Motor neuron (in vitro differentiated cells): ENCODE results near the gene MDM4. TPM values are rescaled to one million over a fixed set of nuclear protein-coding genes. Genes with fewer than 3 reads are reported as not detected.

Experiments used
- ATAC-seq, 8 experiments: fragments of 200-7000 bp; cut with Tn5 transposase; replicated peaks in 6 of 8; 2 replicates each; pipeline ENCODE4 v1.8.0; 2021; ENCODE audit warnings: mild to moderate bottlenecking in 8 of 8, moderate library complexity in 8 of 8
- H3K27ac ChIP-seq, 2 donors: fragments of 250-450 bp; sonication (Bioruptor Pico); 2 replicates each; pipeline ENCODE4 v1.9.0; 2021; ENCODE audit warnings: antibody characterized with exemption in 2 of 2, mild to moderate bottlenecking in 2 of 2, moderate library complexity in 1 of 2
- H3K4me1 ChIP-seq, 2 donors: fragments of 250-450 bp; sonication (Bioruptor Pico); replicated peaks in 1 of 2; 2 replicates each; pipeline ENCODE4 v1.6.1; 2021; ENCODE audit warnings: antibody characterized with exemption in 2 of 2, mild to moderate bottlenecking in 2 of 2, moderate library complexity in 1 of 2
- H3K4me3 ChIP-seq, 5 donors: fragments of 250-450 bp; sonication (Bioruptor Pico); 2 replicates each; pipeline ENCODE4 v1.9.0; 2021; ENCODE audit warnings: antibody characterized with exemption in 5 of 5, mild to moderate bottlenecking in 5 of 5, moderate library complexity in 4 of 5
- WGBS, 10 experiments: fragments of 450-650 bp; shearing (Covaris generic); methylation state at CpG; one replicate each; pipeline ENCODE4 v1.0.0; 2022; 5-methylcytosine and 5-hydroxymethylcytosine counted together
- in situ Hi-C, 9 experiments: fragments of 400-800 bp; cut with MboI; loops; one replicate each; pipeline ENCODE4 v1.15.0; 2021; ENCODE audit warnings: low sequenced_read_pairs in 9 of 9, low pct_unique_long_range_greater_than_20kb in 2 of 9; ENCODE audit not compliant: unreplicated experiment in 9 of 9
- total RNA-seq, 8 experiments: library from RNA; unstranded; fragments of 300-600 nt; gene quantifications; 2 replicates each; pipeline versions ENCODE4 v1.2.3 to v1.2.4, GENCODE V29; 2022

MDM4 gene
- total RNA-seq, 8 experiments from 2014 or later = 28.7 to 139 (median 40.1) TPM

DNA sequence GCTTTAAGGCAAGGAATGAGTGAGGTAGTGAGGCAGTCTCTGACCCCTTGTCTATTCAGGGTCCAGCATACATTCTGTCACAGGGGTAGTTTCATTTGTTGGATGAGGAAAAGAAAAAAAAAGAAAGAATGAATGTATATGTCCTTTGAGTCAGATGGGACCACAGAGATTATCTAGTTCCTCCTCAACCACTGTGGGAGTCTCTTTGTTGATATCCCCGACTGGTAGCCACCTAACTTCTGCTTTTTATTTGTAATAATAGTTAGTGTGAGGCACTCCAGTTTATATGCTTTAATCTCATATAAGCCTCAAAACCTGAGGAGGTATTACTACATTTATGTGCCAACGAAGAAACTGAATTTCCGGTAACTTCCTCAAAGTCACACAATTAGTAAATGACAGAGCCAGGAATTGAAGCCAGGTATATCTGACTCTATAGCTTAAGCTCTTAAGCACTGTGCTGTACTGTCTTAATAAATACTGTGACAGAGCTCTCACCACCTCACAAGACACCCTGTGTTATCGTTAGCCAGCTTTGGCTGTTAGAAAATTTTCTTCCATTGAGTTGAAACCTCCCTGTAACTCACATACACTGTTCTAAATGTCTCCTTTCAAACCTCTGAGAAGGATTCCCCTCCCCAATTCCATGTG lies 82.2 kb downstream of the MDM4 start:
- 33 to 89% (median 76%) methylated on average over 1 to 4 of the region's 4 CpGs; no CpG with 5 or more reads in 1 of the 10 experiments for WGBS, 10 experiments
- H3K27ac ChIP-seq = no peak overlapping the region
- in situ Hi-C loops = no loop called here
- no peak for ATAC-seq
- H3K4me1 ChIP-seq = peaks cover 11 to 19% of the 10 kb centered on the region in 2 donors
- no peak overlapping the region for H3K4me3 ChIP-seq

GRCh38 chr1:204599098-204599497 lies 82.9 kb downstream of the MDM4 start:
- Histone ChIP-seq H3K4me3 (no peak overlapping the region), H3K27ac (no peak overlapping the region), H3K4me1 (peaks cover 11 to 19% of the 10 kb centered on the region in 2 donors)
- 68 to 94% (median 75%) methylated on average over 2 to 6 of the region's 8 CpGs; no CpG with 5 or more reads in 3 of the 10 experiments for WGBS, 10 experiments
- no peak for ATAC-seq
- in situ Hi-C loops = no loop called here

GRCh38 chr1:204599596-204599995 lies 83.4 kb downstream of the MDM4 start:
- in situ Hi-C loops = no loop called here
- ATAC-seq = no peak

GRCh38 chr1:204600203-204600602 lies 84.0 kb downstream of the MDM4 start:
- 60 to 100% (median 90%) methylated on average over 1 to 4 of the region's 5 CpGs; no CpG with 5 or more reads in 4 of the 10 experiments for WGBS, 10 experiments
- Histone ChIP-seq H3K4me1 (peaks cover 11 to 19% of the 10 kb centered on the region in 2 donors), H3K27ac (no peak overlapping the region), H3K4me3 (no peak overlapping the region)
- in situ Hi-C loops = no loop called here
- no peak for ATAC-seq

More at GRCh38 chr1:204599596-204599995, 83.4 kb downstream of the MDM4 start:
- peaks cover 11 to 19% of the 10 kb centered on the region in 2 donors for H3K4me1 ChIP-seq
- WGBS, 10 experiments = 60 to 99% (median 86%) methylated on average over 1 to 9 of the region's 10 CpGs; no CpG with 5 or more reads in 3 of the 10 experiments
- no peak overlapping the region for H3K4me3 ChIP-seq
- H3K27ac ChIP-seq = no peak overlapping the region

GRCh38 chr1:204600968-204601367 lies 84.8 kb downstream of the MDM4 start:
- ATAC-seq = peak in 1 of 8 experiments; percentile 35
- Histone ChIP-seq H3K4me1 (peaks cover 11 to 19% of the 10 kb centered on the region in 2 donors), H3K4me3 (no peak overlapping the region), H3K27ac (no peak overlapping the region)
- WGBS, 10 experiments = 42 to 100% (median 96%) methylated on average over 1 to 4 of the region's 4 CpGs; no CpG with 5 or more reads in 2 of the 10 experiments
- in situ Hi-C loops = no loop called here

DNA sequence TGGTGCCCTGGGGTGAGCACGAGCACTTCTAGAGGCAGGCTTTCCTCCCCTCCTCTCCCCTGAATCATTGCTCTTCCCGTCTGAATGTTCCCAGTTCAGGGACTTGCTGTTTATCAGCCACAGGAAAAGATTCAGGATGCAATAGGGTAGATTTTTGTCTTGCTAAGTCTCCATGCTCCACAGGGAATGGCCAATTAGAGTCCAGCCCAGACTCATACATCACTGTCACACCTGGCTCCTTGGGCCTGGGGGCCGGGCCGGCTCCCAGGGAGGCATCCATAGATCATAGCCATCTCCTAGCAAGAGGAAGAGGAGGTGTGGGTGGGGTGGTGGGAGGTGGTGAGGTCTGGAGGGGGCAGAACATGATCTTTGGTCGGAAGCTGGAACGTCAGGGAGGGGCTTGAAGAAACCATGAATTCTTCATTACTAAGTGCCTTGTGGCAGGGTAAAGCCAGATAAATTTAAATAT lies 85.9 kb downstream of the MDM4 start:
- in situ Hi-C loops = no loop called here
- Histone ChIP-seq H3K4me1 (peaks cover 11 to 19% of the 10 kb centered on the region in 2 donors), H3K4me3 (no peak overlapping the region), H3K27ac (no peak overlapping the region)
- 0 to 20% (median 0%) methylated on average over 1 to 3 of the region's 6 CpGs; no CpG with 5 or more reads in 3 of the 10 experiments for WGBS, 10 experiments
- ATAC-seq = peak in 7 of 8 experiments; percentile 28 to 94 (median 76)

DNA sequence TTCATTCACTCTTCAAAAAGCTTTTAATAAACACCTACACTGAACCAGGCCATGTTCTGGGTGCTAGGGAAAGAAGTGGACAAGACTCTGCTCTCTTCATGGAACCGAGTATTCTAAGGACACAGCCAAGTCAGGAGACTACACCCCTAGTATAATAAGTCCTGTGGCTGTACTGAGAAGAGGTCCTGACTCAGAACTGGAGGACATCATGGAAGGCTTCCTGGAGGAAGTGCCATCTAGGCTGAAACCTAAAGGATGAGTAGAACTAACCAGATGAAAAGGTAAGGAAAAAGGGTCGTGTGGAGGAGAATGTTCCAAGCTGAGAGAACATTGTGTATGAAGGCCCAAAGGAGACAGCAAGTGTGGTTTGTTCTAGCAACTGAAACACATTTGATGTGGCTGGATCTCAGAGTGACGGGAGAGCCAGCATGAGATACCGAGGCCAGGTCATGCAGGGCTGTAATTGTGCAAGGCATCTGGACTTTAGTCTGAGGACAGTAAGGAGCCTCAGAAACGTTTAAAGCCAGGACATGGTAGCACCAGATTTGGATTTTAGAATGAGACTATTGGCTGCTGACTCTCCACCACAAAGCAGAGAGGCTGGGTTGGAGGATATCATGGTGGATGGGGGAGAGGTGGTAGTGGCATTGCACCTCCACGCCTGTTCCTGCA lies 86.8 kb downstream of the MDM4 start:
- 0 to 82% (median 58%) methylated on average over 2 to 6 of the region's 6 CpGs for WGBS, 10 experiments
- Histone ChIP-seq H3K27ac (no peak overlapping the region), H3K4me3 (no peak overlapping the region), H3K4me1 (peaks cover 11 to 24% of the 10 kb centered on the region in 2 donors)
- in situ Hi-C loops = no loop called here
- no peak for ATAC-seq

DNA sequence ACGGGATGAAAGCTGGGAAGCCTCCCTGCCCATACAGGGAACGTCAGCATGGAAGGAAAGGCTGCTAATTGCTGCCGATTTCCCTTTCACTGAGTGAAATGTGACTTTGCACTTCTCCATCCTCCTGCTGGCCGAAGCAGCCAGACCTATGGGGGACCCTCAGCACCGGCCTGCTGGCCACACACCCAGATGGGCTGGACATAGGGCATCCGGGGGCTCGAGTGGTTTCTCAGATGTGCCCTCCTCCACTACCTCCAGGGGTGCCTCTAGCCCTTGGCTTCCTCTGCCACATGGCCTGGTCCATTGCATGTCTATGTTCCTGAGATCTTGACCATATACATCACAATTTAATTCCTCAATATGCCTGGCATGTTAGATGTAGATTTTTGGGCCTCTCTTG lies 89.6 kb downstream of the MDM4 start:
- Histone ChIP-seq H3K27ac (no peak overlapping the region), H3K4me3 (no peak overlapping the region), H3K4me1 (peaks cover 14 to 25% of the 10 kb centered on the region in 2 donors)
- ATAC-seq = no peak
- in situ Hi-C loops = no loop called here
- 14 to 100% (median 81%) methylated on average over 2 to 6 of the region's 7 CpGs; no CpG with 5 or more reads in 3 of the 10 experiments for WGBS, 10 experiments

Other genes with a start within 250 kb of the MDM4 start
- 10 to 100 TPM; 11.7 to 42.0 (median 24.0) TPM for gene PLEKHA6, start 156.5 kb upstream of the MDM4 start, total RNA-seq
- 10 to 100 TPM; 29.7 to 87.0 (median 55.9) TPM for gene PPP1R15B, start 104.6 kb upstream of the MDM4 start, total RNA-seq
- 10 to 100 TPM in 5 of 8 experiments, 1 to 10 TPM in 3; 4.6 to 60.2 (median 23.7) TPM for gene PIK3C2B, start 21.6 kb upstream of the MDM4 start, total RNA-seq
- 10 to 100 TPM in 3 of 8 experiments, 1 to 10 TPM in 3, under 1 TPM in 2; 0.70 to 24.4 (median 6.0) TPM for gene LRRN2, start 169.3 kb downstream of the MDM4 start, total RNA-seq